Activated naive CD8-positive, alpha-beta T cell treated with anti-CD3 and anti-CD28 coated beads, Interleukin-2, amount 10 ng/mL, durations not matched to agents 7 days and 5 days (primary cell): ENCODE results near the gene UGT1A7. TPM values are rescaled to one million over a fixed set of nuclear protein-coding genes. Genes with fewer than 3 reads are reported as not detected.

Experiments
- ATAC-seq: fragments of 150-1000 bp; cut with Tn5 transposase; one replicate; pipeline ENCODE4 v1.10.0; 2021; ENCODE audit warnings: low read depth, moderate library complexity
- POLR2A ChIA-PET: fragments of 350-600 bp; sonication (Branson Sonifier 250); formaldehyde crosslinking; loops from one replicate; lab custom pipeline; 2021; ENCODE audit warnings: antibody characterized with exemption; lab: Charles Lee
- DNase-seq: peaks from one replicate; pipeline ENCODE4 v3.0.0; 2021
- H3K27ac Mint-ChIP-seq: one replicate; pipeline ENCODE4 v1.8.0; 2022; ENCODE audit warnings: mild to moderate bottlenecking, mixed read lengths
- H3K27me3 Mint-ChIP-seq: one replicate; pipeline ENCODE4 v1.8.0; 2022; ENCODE audit warnings: mild to moderate bottlenecking, moderate library complexity, mixed read lengths
- H3K36me3 Mint-ChIP-seq: one replicate; pipeline ENCODE4 v1.8.0; 2021; ENCODE audit warnings: mild to moderate bottlenecking, mixed read lengths
- H3K4me1 Mint-ChIP-seq: one replicate; pipeline ENCODE4 v1.8.0; 2021; ENCODE audit warnings: mixed read lengths
- H3K4me3 Mint-ChIP-seq: one replicate; pipeline ENCODE4 v1.8.0; 2022; ENCODE audit warnings: mild to moderate bottlenecking, moderate library complexity, mixed read lengths
- H3K9me3 Mint-ChIP-seq: one replicate; pipeline ENCODE4 v1.8.0; 2021; ENCODE audit warnings: mixed read lengths
- total RNA-seq, 2 experiments: library from RNA; stranded (reverse); gene quantifications; one replicate each; pipeline ENCODE4 v1.2.3, GENCODE V29; 2021

The UGT1A7 gene
- total RNA-seq, 2 experiments from 2014 or later = not detected

GRCh38 chr2:233764264-233764663 lies 82.6 kb downstream of the UGT1A7 start:
- Mint-ChIP-seq H3K27ac (no peak overlapping the region), H3K9me3 (no peaks in the 10 kb centered on the region), H3K4me1 (no peaks in the 10 kb centered on the region), H3K36me3 (no peaks in the 10 kb centered on the region), H3K4me3 (no peak overlapping the region), H3K27me3 (peaks cover 16% of the 10 kb centered on the region)
- ATAC-seq (no peak), DNase-seq (no peak)
- POLR2A ChIA-PET = no interaction called here

- DNase-seq = no peak
- POLR2A ChIA-PET = no interaction called here
Measured at GRCh38 chr2:233764761-233765160, 83.1 kb downstream of the UGT1A7 start.

GRCh38 chr2:233766416-233766815 lies 84.7 kb downstream of the UGT1A7 start:
- Mint-ChIP-seq H3K9me3 (no peaks in the 10 kb centered on the region), H3K27ac (no peak overlapping the region), H3K36me3 (no peaks in the 10 kb centered on the region), H3K4me3 (no peak overlapping the region), H3K27me3 (peaks cover 14% of the 10 kb centered on the region), H3K4me1 (no peaks in the 10 kb centered on the region)
- no peak for DNase-seq
- POLR2A ChIA-PET = no interaction called here
- no peak for ATAC-seq

More at GRCh38 chr2:233764761-233765160, 83.1 kb downstream of the UGT1A7 start:
- Mint-ChIP-seq H3K9me3 (no peaks in the 10 kb centered on the region), H3K27me3 (peaks cover 14% of the 10 kb centered on the region), H3K27ac (no peak overlapping the region), H3K4me1 (no peaks in the 10 kb centered on the region), H3K36me3 (no peaks in the 10 kb centered on the region), H3K4me3 (no peak overlapping the region)
- no peak for ATAC-seq

GRCh38 chr2:233768076-233768475 lies 86.4 kb downstream of the UGT1A7 start:
- Mint-ChIP-seq H3K4me3 (no peak overlapping the region), H3K36me3 (no peaks in the 10 kb centered on the region), H3K9me3 (no peaks in the 10 kb centered on the region), H3K4me1 (no peaks in the 10 kb centered on the region), H3K27me3 (peaks cover 14% of the 10 kb centered on the region), H3K27ac (no peak overlapping the region)
- ATAC-seq = no peak
- no peak for DNase-seq
- POLR2A ChIA-PET = no interaction called here

- POLR2A ChIA-PET = no interaction called here
- DNase-seq = no peak
- H3K9me3 Mint-ChIP-seq = no peaks in the 10 kb centered on the region
- H3K4me1 Mint-ChIP-seq = no peaks in the 10 kb centered on the region
- no peaks in the 10 kb centered on the region for H3K36me3 Mint-ChIP-seq
- ATAC-seq = no peak
- peaks cover 8% of the 10 kb centered on the region for H3K27me3 Mint-ChIP-seq
- no peak overlapping the region for H3K27ac Mint-ChIP-seq
- H3K4me3 Mint-ChIP-seq = no peak overlapping the region
Measured at GRCh38 chr2:233769260-233769659, 87.6 kb downstream of the UGT1A7 start.

- ATAC-seq (no peak), DNase-seq (no peak)
- POLR2A ChIA-PET = no interaction called here
- no peaks in the 10 kb centered on the region for H3K36me3 Mint-ChIP-seq
- H3K4me3 Mint-ChIP-seq = no peak overlapping the region
- no peaks in the 10 kb centered on the region for H3K9me3 Mint-ChIP-seq
- H3K27ac Mint-ChIP-seq = no peak overlapping the region
- H3K4me1 Mint-ChIP-seq = no peaks in the 10 kb centered on the region
- H3K27me3 Mint-ChIP-seq = peaks cover 5% of the 10 kb centered on the region
Measured at GRCh38 chr2:233772153-233772552, 90.5 kb downstream of the UGT1A7 start.

GRCh38 chr2:233772583-233772982 lies 90.9 kb downstream of the UGT1A7 start:
- ATAC-seq (no peak), DNase-seq (no peak)
- Mint-ChIP-seq H3K36me3 (no peaks in the 10 kb centered on the region), H3K27me3 (peaks cover 3% of the 10 kb centered on the region), H3K4me1 (no peaks in the 10 kb centered on the region), H3K9me3 (no peaks in the 10 kb centered on the region), H3K4me3 (no peak overlapping the region), H3K27ac (no peak overlapping the region)
- POLR2A ChIA-PET = no interaction called here

- ATAC-seq (no peak), DNase-seq (no peak)
- H3K4me3 Mint-ChIP-seq = no peak overlapping the region
- no peaks in the 10 kb centered on the region for H3K4me1 Mint-ChIP-seq
- H3K27ac Mint-ChIP-seq = no peak overlapping the region
- no peaks in the 10 kb centered on the region for H3K36me3 Mint-ChIP-seq
- POLR2A ChIA-PET = no interaction called here
- H3K27me3 Mint-ChIP-seq = no peaks in the 10 kb centered on the region
- no peaks in the 10 kb centered on the region for H3K9me3 Mint-ChIP-seq
Measured at GRCh38 chr2:233773854-233774253, 92.2 kb downstream of the UGT1A7 start.

GRCh38 chr2:233775414-233775813 lies 93.7 kb downstream of the UGT1A7 start:
- Mint-ChIP-seq H3K4me3 (no peak overlapping the region), H3K9me3 (no peaks in the 10 kb centered on the region), H3K4me1 (no peaks in the 10 kb centered on the region), H3K27ac (no peak overlapping the region), H3K27me3 (no peaks in the 10 kb centered on the region), H3K36me3 (no peaks in the 10 kb centered on the region)
- POLR2A ChIA-PET = interaction anchor here (0.7 kb wide), 1 partner anchor 192 kb away, joined by 4 read pairs; no protein-coding TSS in a partner anchor
- ATAC-seq = no peak
- DNase-seq = no peak

- ATAC-seq = no peak
Measured at GRCh38 chr2:233778030-233778429, 96.3 kb downstream of the UGT1A7 start, which contains the start of gene MROH2A. MROH2A (plus strand) TSS chr2:233778330; CDS start chr2:233779359, 1,029 bp downstream.

GRCh38 chr2:233779722-233780121 lies 98.0 kb downstream of the UGT1A7 start:
- no peaks in the 10 kb centered on the region for H3K36me3 Mint-ChIP-seq

More at GRCh38 chr2:233778030-233778429, 96.3 kb downstream of the UGT1A7 start, which contains the start of gene MROH2A:
- no peaks in the 10 kb centered on the region for H3K9me3 Mint-ChIP-seq
- POLR2A ChIA-PET = no interaction called here
- H3K4me1 Mint-ChIP-seq = no peaks in the 10 kb centered on the region
- H3K27me3 Mint-ChIP-seq = peaks cover 7% of the 10 kb centered on the region
- no peak for DNase-seq
- H3K27ac Mint-ChIP-seq = no peak within 1 kb of the TSS
- H3K36me3 Mint-ChIP-seq = no peaks in the 10 kb centered on the region
- no peak within 1 kb of the TSS for H3K4me3 Mint-ChIP-seq

GRCh38 chr2:233780771-233781170 lies 99.1 kb downstream of the UGT1A7 start:
- Mint-ChIP-seq H3K27me3 (peaks cover 11% of the 10 kb centered on the region), H3K4me3 (no peak overlapping the region), H3K9me3 (no peaks in the 10 kb centered on the region), H3K27ac (no peak overlapping the region), H3K4me1 (no peaks in the 10 kb centered on the region), H3K36me3 (no peaks in the 10 kb centered on the region)
- DNase-seq (no peak), ATAC-seq (no peak)
- POLR2A ChIA-PET = no interaction called here

More at GRCh38 chr2:233779722-233780121, 98.0 kb downstream of the UGT1A7 start:
- ATAC-seq (no peak), DNase-seq (no peak)
- Mint-ChIP-seq H3K9me3 (no peaks in the 10 kb centered on the region), H3K4me1 (no peaks in the 10 kb centered on the region), H3K27me3 (peaks cover 11% of the 10 kb centered on the region), H3K4me3 (no peak overlapping the region), H3K27ac (no peak overlapping the region)
- POLR2A ChIA-PET = no interaction called here

GRCh38 chr2:233789554-233789953 lies 107.9 kb downstream of the UGT1A7 start:
- peaks cover 4% of the 10 kb centered on the region for H3K9me3 Mint-ChIP-seq
- no peak overlapping the region for H3K4me3 Mint-ChIP-seq
- no peak for DNase-seq
- no peaks in the 10 kb centered on the region for H3K4me1 Mint-ChIP-seq
- H3K27ac Mint-ChIP-seq = no peak overlapping the region
- POLR2A ChIA-PET = no interaction called here
- no peak for ATAC-seq
- H3K36me3 Mint-ChIP-seq = no peaks in the 10 kb centered on the region
- peaks cover 4% of the 10 kb centered on the region for H3K27me3 Mint-ChIP-seq

- Mint-ChIP-seq H3K4me1 (no peaks in the 10 kb centered on the region), H3K36me3 (no peaks in the 10 kb centered on the region), H3K27me3 (peaks cover under 1% of the 10 kb centered on the region), H3K4me3 (no peak overlapping the region), H3K27ac (no peak overlapping the region), H3K9me3 (peaks cover 2% of the 10 kb centered on the region)
- POLR2A ChIA-PET = no interaction called here
- ATAC-seq = no peak
- no peak for DNase-seq
Measured at GRCh38 chr2:233791151-233791882, 109.6 kb downstream of the UGT1A7 start.
